Right ventricle myocardium inferior (tissue), 1 donor: ENCODE measurements around the gene ELMO1. TPM values are rescaled to one million over a fixed set of nuclear protein-coding genes. Genes with fewer than 3 reads are reported as not detected.

Experiments used
- ATAC-seq: fragments of 200-7000 bp; cut with Tn5 transposase; one replicate; pipeline ENCODE4 v1.9.1; 2020; ENCODE audit warnings: mild to moderate bottlenecking, moderate library complexity
- DNase-seq: peaks from one replicate; pipeline ENCODE4 v3.0.0; 2021; ENCODE audit errors: missing footprints
- intact Hi-C: fragments of 100-400 bp; cut with DNase I; formaldehyde crosslinking; loops from one replicate; pipeline ENCODE4 v1.11.0; 2022
- total RNA-seq: library from RNA; stranded (reverse); fragmentation: NEBNext Ultra II Directional; extraction: Animal tissue kit (Norgen Biotek cat#: 25700); gene quantifications from one replicate; pipeline ENCODE4 v1.2.1, GENCODE V29; 2021
- donor health status: DM: no; HTN: yes; CAD: no; lungs with severe emphysema.

The ELMO1 gene
- total RNA-seq, 1 donor from 2014 or later = 13.8 TPM

- DNase-seq = no peak
- intact Hi-C loops = no loop called here
Observed at GRCh38 chr7:37438906-37439652, 9.6 kb downstream of the ELMO1 start.

GRCh38 chr7:37435156-37435855, 13.4 kb downstream of the ELMO1 start:
- intact Hi-C loops = no loop called here
- no peak for ATAC-seq

More at GRCh38 chr7:37438906-37439652, 9.6 kb downstream of the ELMO1 start:
- ATAC-seq = no peak

GRCh38 chr7:37434529-37434928, 14.1 kb downstream of the ELMO1 start:
- no peak for ATAC-seq
- intact Hi-C loops = no loop called here
- no peak for DNase-seq

More at GRCh38 chr7:37435156-37435855, 13.4 kb downstream of the ELMO1 start:
- DNase-seq = no peak

GRCh38 chr7:37433166-37433565, 15.5 kb downstream of the ELMO1 start:
- ATAC-seq (peak; percentile 19), DNase-seq (no peak)
- intact Hi-C loops = no loop called here

- no peak for ATAC-seq
- DNase-seq = no peak
Observed at GRCh38 chr7:37432281-37432920, 16.3 kb downstream of the ELMO1 start.

GRCh38 chr7:37431413-37431812, 17.3 kb downstream of the ELMO1 start:
- intact Hi-C loops = no loop called here
- ATAC-seq (no peak), DNase-seq (no peak)

More at GRCh38 chr7:37432281-37432920, 16.3 kb downstream of the ELMO1 start:
- intact Hi-C loops = no loop called here

- ATAC-seq (no peak), DNase-seq (no peak)
- intact Hi-C loops = no loop called here
Observed at GRCh38 chr7:37430640-37431039, 18.0 kb downstream of the ELMO1 start.

- intact Hi-C loops = no loop called here
- DNase-seq = no peak
- ATAC-seq = no peak
Observed at GRCh38 chr7:37430171-37430570, 18.5 kb downstream of the ELMO1 start.

- intact Hi-C loops = no loop called here
- ATAC-seq = no peak
- DNase-seq = no peak
Observed at GRCh38 chr7:37429435-37429791, 19.3 kb downstream of the ELMO1 start.

GRCh38 chr7:37428681-37429434, 19.8 kb downstream of the ELMO1 start:
- ATAC-seq (no peak), DNase-seq (no peak)
- intact Hi-C loops = no loop called here

- ATAC-seq = no peak
- intact Hi-C loops = no loop called here
- DNase-seq = no peak
Observed at GRCh38 chr7:37427276-37427940, 21.3 kb downstream of the ELMO1 start.

- ATAC-seq = no peak
- no peak for DNase-seq
- intact Hi-C loops = no loop called here
Observed at GRCh38 chr7:37425498-37425897, 23.2 kb downstream of the ELMO1 start.

- no peak for ATAC-seq
- intact Hi-C loops = no loop called here
- DNase-seq = no peak
Observed at GRCh38 chr7:37424995-37425394, 23.7 kb downstream of the ELMO1 start.

GRCh38 chr7:37424521-37424920, 24.1 kb downstream of the ELMO1 start:
- DNase-seq (no peak), ATAC-seq (no peak)
- intact Hi-C loops = no loop called here

- intact Hi-C loops = no loop called here
- DNase-seq = no peak
- ATAC-seq = peak; percentile 87
Observed at GRCh38 chr7:37421861-37422500, 26.7 kb downstream of the ELMO1 start.

- intact Hi-C loops = no loop called here
- DNase-seq (no peak), ATAC-seq (peak; percentile 61)
Observed at GRCh38 chr7:37420946-37421695, 27.5 kb downstream of the ELMO1 start.

- DNase-seq = no peak
- intact Hi-C loops = no loop called here
- no peak for ATAC-seq
Observed at GRCh38 chr7:37419496-37419895, 29.2 kb downstream of the ELMO1 start.

GRCh38 chr7:37418381-37418780, 30.3 kb downstream of the ELMO1 start:
- intact Hi-C loops = no loop called here
- ATAC-seq = no peak
- DNase-seq = no peak
